ENCODE data around the gene ITCH.

The ITCH gene

DNA sequence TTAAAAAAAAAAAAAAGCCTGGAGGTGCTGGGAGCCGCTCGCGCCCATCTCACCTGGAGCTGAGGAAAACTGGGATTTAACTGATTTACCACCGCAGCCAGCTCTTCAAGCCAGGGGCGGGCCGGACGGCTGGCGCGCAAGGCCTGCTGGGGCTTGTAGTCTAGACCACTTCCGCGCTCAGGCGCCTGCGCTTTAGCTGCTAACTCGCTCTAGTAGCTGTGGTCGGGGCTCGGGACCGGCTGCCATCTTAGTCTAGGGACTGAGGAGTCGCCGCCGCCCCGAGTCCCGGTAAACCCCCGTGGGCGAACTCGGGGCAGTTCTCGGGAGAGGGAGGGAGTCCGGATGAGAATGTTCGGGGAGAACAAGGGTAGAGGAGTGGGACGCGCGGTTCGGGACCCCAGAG lies at the start of gene ITCH:
Gene ITCH, plus strand, starts transcription at position 212 of the 403 bp plus-strand sequence. CDS start 30,539 bp downstream, outside the sequence.
- peak; percentile 93 for DNase-seq (ENCODE audit: low read depth)
- TF ChIP-seq CTCF (conservative IDR thresholded peaks at IDR 0.05; ENCODE audit: control insufficient read depth, insufficient read depth, low read depth, low read length): no peak
- peak within 1 kb of the TSS; percentile 88 for H3K4me3 ChIP-seq (ENCODE audit: control insufficient read depth, low read depth, low read length)

DNA sequence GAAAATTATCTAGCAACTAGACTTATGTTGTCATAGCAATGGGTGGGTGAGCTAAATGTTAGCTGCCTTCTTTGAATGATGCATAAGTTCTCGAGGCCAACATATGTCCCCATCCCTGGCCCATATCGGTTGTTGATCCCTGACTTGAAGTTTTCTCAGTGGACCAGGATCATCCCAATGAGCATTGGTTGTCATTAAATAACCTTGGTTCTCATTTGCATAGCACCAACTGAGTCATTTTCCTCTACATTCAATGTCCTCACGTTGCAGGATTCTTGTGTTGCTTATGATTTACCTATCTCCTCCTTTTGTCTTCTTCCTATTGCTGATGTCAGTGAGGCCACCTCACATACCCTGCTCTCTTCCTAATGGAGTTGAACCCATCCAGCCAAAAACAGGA lies 47.8 kb upstream of the ITCH start:
- H3K4me3 ChIP-seq (ENCODE audit: control insufficient read depth, low read depth, low read length): no peak overlapping the region
- DNase-seq (ENCODE audit: low read depth): no peak
- TF ChIP-seq CTCF (conservative IDR thresholded peaks at IDR 0.05; ENCODE audit: control insufficient read depth, insufficient read depth, low read depth, low read length): no peak

DNA sequence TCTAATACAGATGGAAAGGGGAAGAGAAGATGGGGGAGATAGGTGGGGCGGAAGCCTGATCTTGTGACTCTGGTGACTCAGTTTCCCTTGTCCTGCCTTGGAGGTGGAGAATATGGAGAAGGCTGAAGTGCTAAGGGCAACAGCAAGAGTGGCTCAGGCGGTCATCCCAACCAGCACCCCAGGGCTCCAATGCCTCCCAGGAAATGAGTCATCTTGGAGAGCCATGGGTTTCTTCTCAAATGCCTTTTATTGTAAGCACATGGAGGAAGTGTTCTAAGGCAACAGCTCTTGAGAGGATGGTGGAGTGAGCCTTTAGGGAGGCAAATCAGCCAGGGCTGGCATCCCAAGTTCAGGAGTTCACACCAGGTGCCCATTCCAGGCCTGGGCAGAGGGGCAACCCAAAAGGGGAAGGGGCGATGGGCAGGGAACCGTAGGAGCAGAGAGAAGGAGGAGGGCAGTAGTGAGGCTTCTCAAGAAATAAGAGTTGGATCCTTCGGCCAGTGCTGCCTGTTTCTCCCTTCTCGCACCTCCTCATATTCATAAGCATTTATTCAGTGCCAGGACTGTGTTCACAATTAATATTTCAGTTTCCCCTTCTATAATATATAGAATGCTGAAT lies 46.8 kb upstream of the ITCH start:
- no peak for TF ChIP-seq CTCF (conservative IDR thresholded peaks at IDR 0.05; ENCODE audit: control insufficient read depth, insufficient read depth, low read depth, low read length)
- peak; percentile 67 for DNase-seq (ENCODE audit: low read depth)

GRCh38 chr20:34318609-34319443 lies 44.2 kb upstream of the ITCH start:
- no peak for DNase-seq (ENCODE audit: low read depth)
- no peak for TF ChIP-seq CTCF (conservative IDR thresholded peaks at IDR 0.05; ENCODE audit: control insufficient read depth, insufficient read depth, low read depth, low read length)
- no peak overlapping the region for H3K4me3 ChIP-seq (ENCODE audit: control insufficient read depth, low read depth, low read length)

More for the DNA sequence above, 46.8 kb upstream of the ITCH start:
- no peak overlapping the region for H3K4me3 ChIP-seq (ENCODE audit: control insufficient read depth, low read depth, low read length)

- H3K4me3 ChIP-seq (ENCODE audit: control insufficient read depth, low read depth, low read length): no peak overlapping the region
- no peak for DNase-seq (ENCODE audit: low read depth)
- no peak for TF ChIP-seq CTCF (conservative IDR thresholded peaks at IDR 0.05; ENCODE audit: control insufficient read depth, insufficient read depth, low read depth, low read length)
These were observed 42.2 kb upstream of the ITCH start for GRCh38 chr20:34320861-34321260.

DNA sequence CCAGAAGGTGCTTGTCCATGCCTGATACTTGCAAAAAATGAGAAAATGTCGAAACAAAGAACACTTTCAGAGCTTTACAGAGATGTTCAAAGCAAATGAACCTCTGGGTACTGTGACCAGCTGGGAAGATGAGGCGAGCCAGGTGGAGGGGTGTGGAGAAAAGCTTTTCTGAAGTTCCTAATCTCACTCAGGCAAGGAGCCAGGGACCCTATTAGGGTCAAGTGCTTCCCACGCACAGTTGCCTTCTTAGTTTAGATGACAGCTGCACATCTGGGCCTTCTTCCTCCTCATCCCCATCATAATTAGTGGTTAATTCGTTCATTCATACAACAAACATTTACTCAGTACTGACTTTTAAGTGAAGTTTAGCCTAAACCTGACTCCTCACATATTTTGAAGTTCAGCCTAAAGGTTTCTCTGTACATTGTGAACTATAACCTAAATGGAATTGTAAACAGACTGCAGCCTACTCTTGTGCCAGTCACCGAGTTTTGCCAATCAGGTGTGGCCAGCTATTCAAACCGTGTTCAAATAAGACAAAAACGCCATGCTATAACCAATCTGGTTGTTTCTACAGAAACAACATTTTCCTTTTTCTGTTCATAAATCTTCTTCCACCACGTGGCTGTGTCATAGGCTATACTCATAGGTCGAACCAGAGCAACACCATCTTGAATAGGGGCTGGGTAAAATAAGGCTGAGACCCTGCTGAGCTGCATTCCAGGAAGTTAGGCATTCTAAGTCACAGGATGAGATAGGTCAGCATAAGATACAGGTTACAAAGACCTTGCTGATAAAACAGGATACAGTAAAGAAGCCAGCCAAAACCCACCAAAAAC lies 40.6 kb upstream of the ITCH start:
- H3K4me3 ChIP-seq (ENCODE audit: control insufficient read depth, low read depth, low read length): no peak overlapping the region
- no peak for DNase-seq (ENCODE audit: low read depth)
- no peak for TF ChIP-seq CTCF (conservative IDR thresholded peaks at IDR 0.05; ENCODE audit: control insufficient read depth, insufficient read depth, low read depth, low read length)

Data from fibroblast of mammary gland (primary cell).